Endothelial cell of umbilical vein (primary cell): Measurements from ENCODE around the gene SLC9A1. TPM values are rescaled to one million over a fixed set of nuclear protein-coding genes. Genes with fewer than 3 reads are reported as not detected.

ENCODE experiments used
- BruUV-seq: library from RNA; stranded (reverse); fragments of 400-500 nt; replicated peaks from 2 replicates; lab custom pipeline; 2021; lab: Mats Ljungman, UMichigan
- CTCF ChIA-PET: fragments of 300-600, 350-600 bp; sonication (Branson Sonifier 250); formaldehyde crosslinking; loops from one replicate; lab custom pipeline; 2021; ENCODE audit warnings: antibody characterized with exemption, inconsistent platforms; lab: Charles Lee
- POLR2A ChIA-PET: fragments of 300-600, 350-600 bp; sonication (Branson Sonifier 250); formaldehyde crosslinking; loops from one replicate; lab custom pipeline; 2021; ENCODE audit warnings: antibody characterized with exemption, inconsistent platforms; lab: Charles Lee
- DNase-seq: peaks from one replicate; pipeline ENCODE4 v3.0.0-alpha.2; 2011; ENCODE audit warnings: low read depth, low spot score
- FAIRE-seq: peaks from 2 replicates; lab custom pipeline; 2011; peaks lifted over from hg19 to GRCh38; lab: Jason Lieb, UNC
- H2AFZ ChIP-seq: 2 replicates; pipeline ENCODE4 v1.6.0; 2012; ENCODE audit warnings: low read depth, low read length, control low read depth, inconsistent platforms
- H3K27ac ChIP-seq: 2 replicates; pipeline ENCODE4 v1.5.1; 2011; ENCODE audit warnings: low read depth, mild to moderate bottlenecking, control low read depth, low read length, moderate library complexity; ENCODE audit not compliant: insufficient read depth
- H3K27me3 ChIP-seq, 2 experiments: 2 replicates each; pipeline versions ENCODE4 v1.6.0 to v1.6.1; 2011; ENCODE audit warnings: low read length in 2 of 2, mixed read lengths in 1 of 2; ENCODE audit not compliant: control insufficient read depth in 2 of 2, insufficient read depth in 2 of 2
- H3K36me3 ChIP-seq, 2 experiments: 2 replicates in 1 of 2; 3 replicates in 1 of 2; pipeline ENCODE4 v1.5.1; 2011; ENCODE audit warnings: low read length in 2 of 2, mild to moderate bottlenecking in 1 of 2, moderate library complexity in 1 of 2; ENCODE audit not compliant: control insufficient read depth in 2 of 2, insufficient read depth in 2 of 2; ENCODE audit errors: extremely low read depth in 1 of 2
- H3K4me1 ChIP-seq: 3 replicates; pipeline ENCODE4 v1.5.1; 2011; ENCODE audit warnings: mild to moderate bottlenecking, low read length; ENCODE audit not compliant: control insufficient read depth, insufficient read depth; ENCODE audit errors: extremely low read depth
- H3K4me2 ChIP-seq: 2 replicates; pipeline ENCODE4 v1.6.1; 2011; ENCODE audit warnings: low read length, control low read depth, mixed read lengths; ENCODE audit not compliant: insufficient read depth
- H3K4me3 ChIP-seq, 3 experiments: fragments of 200-600 bp in 1 of 3; sonication (generic), shearing (Covaris generic) in 1 of 3; replicated peaks in 1 of 3; 2 replicates each; pipeline ENCODE4 v1.5.1; 2011 to 2016; ENCODE audit warnings: control low read depth in 3 of 3, low read length in 3 of 3, mild to moderate bottlenecking in 2 of 3, inconsistent platforms in 1 of 3, low read depth in 1 of 3, moderate library complexity in 1 of 3; ENCODE audit not compliant: insufficient read depth in 1 of 3
- H3K79me2 ChIP-seq: 2 replicates; pipeline ENCODE4 v1.6.0; 2012; ENCODE audit warnings: low read length, inconsistent platforms; ENCODE audit not compliant: control insufficient read depth, insufficient read depth
- H3K9ac ChIP-seq: replicated peaks from 2 replicates; pipeline ENCODE3; 2011; ENCODE audit warnings: low read length, control low read depth; ENCODE audit not compliant: insufficient read depth; ENCODE audit errors: extremely low read depth
- H3K9me1 ChIP-seq: replicated peaks from 3 replicates; pipeline ENCODE4 v1.6.0; 2011; ENCODE audit warnings: mild to moderate bottlenecking, low read length; ENCODE audit not compliant: control insufficient read depth, insufficient read depth; ENCODE audit errors: extremely low read depth
- H3K9me3 ChIP-seq: replicated peaks from 2 replicates; pipeline ENCODE4 v1.5.1; 2012; ENCODE audit warnings: low read length, inconsistent platforms; ENCODE audit not compliant: control insufficient read depth, insufficient read depth
- H4K20me1 ChIP-seq: replicated peaks from 2 replicates; pipeline ENCODE3; 2011; ENCODE audit warnings: mild to moderate bottlenecking, low read length; ENCODE audit not compliant: control insufficient read depth, insufficient read depth; ENCODE audit errors: extremely low read depth
- CTCF ChIP-seq, 2 donors: IDR thresholded peaks; 1 replicate in 1 of 2; 2 replicates in 1 of 2; pipeline ENCODE4 v1.5.1; 2011; ENCODE audit warnings: low read length in 2 of 2, mild to moderate bottlenecking in 2 of 2, moderate library complexity in 2 of 2, control low read depth in 1 of 2, inconsistent platforms in 1 of 2, low read depth in 1 of 2; ENCODE audit not compliant: insufficient read depth in 1 of 2; ENCODE audit errors: extremely low read depth in 1 of 2
- EZH2 ChIP-seq: IDR thresholded peaks from 2 replicates; pipeline ENCODE4 v1.6.1; 2012; ENCODE audit warnings: borderline replicate concordance, low read depth, mild to moderate bottlenecking, moderate library complexity, low read length, inconsistent platforms; ENCODE audit not compliant: severe bottlenecking
- FOS ChIP-seq: IDR thresholded peaks from 2 replicates; pipeline ENCODE4 v1.6.1; 2011; ENCODE audit warnings: mild to moderate bottlenecking, low read length, moderate library complexity, borderline replicate concordance; ENCODE audit not compliant: insufficient read depth
- GATA2 ChIP-seq: IDR thresholded peaks from 2 replicates; pipeline ENCODE4 v1.7.0; 2011; ENCODE audit warnings: low read depth, mild to moderate bottlenecking, moderate library complexity, mixed read lengths, low read length; ENCODE audit not compliant: insufficient read length, insufficient read depth
- JUN ChIP-seq: IDR thresholded peaks from 2 replicates; pipeline ENCODE4 v1.6.1; 2011; ENCODE audit warnings: borderline replicate concordance, low read depth; ENCODE audit not compliant: insufficient read length, insufficient read depth
- MAX ChIP-seq: IDR thresholded peaks from 2 replicates; pipeline ENCODE4 v1.6.1; 2011; ENCODE audit not compliant: insufficient read depth, insufficient read length
- MYC ChIP-seq: IDR thresholded peaks from one replicate; pipeline ENCODE4 v1.6.1; 2011; ENCODE audit warnings: mild to moderate bottlenecking, low read depth, low read length
- POLR2A ChIP-seq: IDR thresholded peaks from 2 replicates; pipeline ENCODE4 v1.6.1; 2012; ENCODE audit warnings: low read depth, mild to moderate bottlenecking, control low read depth, low read length
- POLR2AphosphoS5 ChIP-seq: IDR thresholded peaks from 2 replicates; pipeline ENCODE4 v1.6.1; 2012; ENCODE audit warnings: low read depth, mild to moderate bottlenecking, control low read depth, low read length, moderate library complexity; ENCODE audit not compliant: insufficient read depth
- dilution Hi-C: fragments of 300-500 bp; cut with MboI; formaldehyde crosslinking; loops from one replicate; pipeline ENCODE4 v1.15.0; 2019; ENCODE audit warnings: low sequenced_read_pairs; ENCODE audit not compliant: extremely low pct_ligation_motif_present
- intact Hi-C: fragments of 100-400 bp; cut with micrococcal nuclease; formaldehyde crosslinking; loops from one replicate; pipeline ENCODE4 v1.10.0; 2022
- polyA plus RNA-seq, 4 experiments: library from polyadenylated mRNA; depleted of rRNA in 3 of 4; stranded (reverse) in 3 of 4; unstranded in 1 of 4; fragments of >200 nt; gene quantifications; 2 replicates each; pipeline versions ENCODE4 v1.2.1 to v1.2.3, GENCODE V29; 2011 to 2012; ENCODE audit warnings: missing spikeins in 1 of 4
- total RNA-seq: library from RNA; stranded (reverse); gene quantifications from 2 replicates; pipeline ENCODE4 v1.2.3, GENCODE V29; 2021

SLC9A1 gene
- total and polyA plus RNA-seq, 2 donors (not counting 3 experiments of a cell fraction or from before 2014, with no cell fraction given) = 22.8 to 59.2 TPM

GRCh38 chr1:27135541-27136235, 19.2 kb downstream of the SLC9A1 start:
- FAIRE-seq = no peak
- peaks cover 5% of the 10 kb centered on the region for H3K4me1 ChIP-seq
- no TSS peak for BruUV-seq
- TF ChIP-seq JUN (no peak), POLR2AphosphoS5 (no peak), FOS (no peak), GATA2 (no peak)
- peaks cover 0 to 5% of the 10 kb centered on the region in 2 experiments for H3K36me3 ChIP-seq
- H3K79me2 ChIP-seq = peaks cover 31% of the 10 kb centered on the region
- no peaks in the 10 kb centered on the region for H3K9me3 ChIP-seq
- H3K4me2 ChIP-seq = no peak overlapping the region
- H2AFZ ChIP-seq = no peak overlapping the region
- intact Hi-C loops (no loop called here), dilution Hi-C loops (no loop called here)
- no peaks in the 10 kb centered on the region for H3K9me1 ChIP-seq
- no peak overlapping the region for H3K4me3 ChIP-seq
- H3K27ac ChIP-seq = no peak overlapping the region
- no peaks in the 10 kb centered on the region for H3K27me3 ChIP-seq
- DNase-seq = no peak
- no peak overlapping the region for H3K9ac ChIP-seq
- peaks cover 3% of the 10 kb centered on the region for H4K20me1 ChIP-seq
- ChIA-PET CTCF (interaction anchor here (0.7 to 3.4 kb wide), 5 partner anchors 8 to 91 kb away, joined by 3 to 16 read pairs (median 3); no protein-coding TSS in a partner anchor), POLR2A (interaction anchor here (1.1 kb wide), 1 partner anchor 19 kb away, joined by 4 read pairs; the partner anchor contains the start of gene SLC9A1)

- dilution Hi-C loops (no loop called here), intact Hi-C loops (no loop called here)
- Histone ChIP-seq H3K9me3 (no peaks in the 10 kb centered on the region), H3K4me3 (no peak overlapping the region), H3K79me2 (peaks cover 17% of the 10 kb centered on the region), H2AFZ (no peak overlapping the region), H3K4me2 (no peak overlapping the region), H3K9me1 (no peaks in the 10 kb centered on the region), H3K27ac (no peak overlapping the region), H3K27me3 (no peaks in the 10 kb centered on the region), H3K9ac (no peak overlapping the region), H3K36me3 (peaks cover 0 to 5% of the 10 kb centered on the region in 2 experiments), H4K20me1 (no peaks in the 10 kb centered on the region), H3K4me1 (peaks cover 6% of the 10 kb centered on the region)
- BruUV-seq = no TSS peak
- ChIA-PET CTCF (interaction anchor here (0.9 to 3.4 kb wide), 4 partner anchors 10 to 163 kb away, joined by 3 to 16 read pairs (median 4); partner anchors contain the start of gene SLC9A1), POLR2A (interaction anchor here (2.8 kb wide), 1 partner anchor 20 kb away, joined by 11 read pairs; the partner anchor contains the start of gene SLC9A1)
- DNase-seq (no peak), FAIRE-seq (no peak)
- TF ChIP-seq POLR2A (no peak), POLR2AphosphoS5 (no peak), GATA2 (no peak), CTCF (IDR thresholded peaks at IDR 0.05; ENCODE audit: extremely low read depth in 1 of 2, insufficient read depth in 1 of 2, low read depth in 1 of 2, low read length in 2 of 2) (no peak), MAX (no peak), EZH2 (no peak), JUN (no peak), FOS (no peak), MYC (no peak)
Observed at GRCh38 chr1:27133991-27134390, 20.9 kb downstream of the SLC9A1 start.
